Cortex of kidney (tissue), 1 donor: ENCODE results near the gene KLHL10.
"Not testable (repeated sequence)": the region's sequence is repeated elsewhere in the genome, so short reads cannot be mapped to it uniquely, and the experiment has no call there.

Experiments
- DNase-seq: peaks from one replicate; lab custom pipeline; 2025; lab: John Stamatoyannopoulos, UW

KLHL10 gene

DNA sequence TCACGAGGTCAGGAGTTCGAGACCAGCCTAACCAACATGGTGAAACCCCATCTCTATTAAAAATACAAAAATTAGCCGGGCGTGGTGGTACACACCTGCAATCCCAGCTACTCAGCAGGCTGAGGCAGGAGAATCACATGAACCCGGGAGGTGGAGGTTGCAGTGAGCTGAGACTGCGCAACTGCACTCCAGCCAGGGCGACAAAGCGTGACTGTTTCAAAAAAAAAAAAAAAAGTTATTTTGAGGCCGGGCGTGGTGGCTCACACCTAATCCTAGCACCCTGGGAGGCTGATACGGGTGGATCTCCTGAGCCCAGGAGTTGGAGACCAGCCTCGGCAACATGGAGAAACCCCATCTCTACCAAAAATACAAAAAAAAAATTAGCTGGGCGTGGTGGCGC, 13.8 kb downstream of the KLHL10 start:
- not testable (repeated sequence) for DNase-seq

DNA sequence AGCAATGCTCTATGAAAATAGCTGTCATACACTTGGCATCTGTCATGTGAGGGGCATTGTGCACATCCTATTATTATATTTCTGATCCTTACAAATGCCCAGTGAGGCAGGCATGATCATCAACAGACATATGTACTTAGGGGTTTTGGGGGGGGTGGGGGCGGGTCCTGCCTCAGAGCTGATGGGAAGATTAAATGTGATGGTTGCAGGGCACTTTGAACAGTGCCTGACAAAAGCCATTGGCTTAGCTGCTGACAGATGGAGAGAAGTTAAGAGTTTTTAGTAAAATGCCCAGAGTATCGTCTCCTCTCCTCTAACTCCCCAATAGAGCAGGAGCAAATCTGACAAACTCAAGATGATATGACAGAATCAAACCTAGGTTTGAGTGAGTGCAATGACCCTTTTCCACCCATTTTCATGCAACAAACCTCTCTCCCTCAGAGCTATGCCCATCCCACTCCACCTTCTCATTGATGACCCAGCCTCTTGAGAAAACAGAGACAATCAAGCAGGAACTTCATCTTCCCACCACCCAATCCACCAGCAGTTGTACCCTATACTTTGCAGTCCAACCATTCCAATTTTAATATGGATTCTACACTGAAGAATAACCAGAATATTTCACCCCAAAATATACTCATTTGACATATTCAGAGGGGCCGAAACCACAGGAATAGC, 22.8 kb downstream of the KLHL10 start:
- DNase-seq: no peak

DNA sequence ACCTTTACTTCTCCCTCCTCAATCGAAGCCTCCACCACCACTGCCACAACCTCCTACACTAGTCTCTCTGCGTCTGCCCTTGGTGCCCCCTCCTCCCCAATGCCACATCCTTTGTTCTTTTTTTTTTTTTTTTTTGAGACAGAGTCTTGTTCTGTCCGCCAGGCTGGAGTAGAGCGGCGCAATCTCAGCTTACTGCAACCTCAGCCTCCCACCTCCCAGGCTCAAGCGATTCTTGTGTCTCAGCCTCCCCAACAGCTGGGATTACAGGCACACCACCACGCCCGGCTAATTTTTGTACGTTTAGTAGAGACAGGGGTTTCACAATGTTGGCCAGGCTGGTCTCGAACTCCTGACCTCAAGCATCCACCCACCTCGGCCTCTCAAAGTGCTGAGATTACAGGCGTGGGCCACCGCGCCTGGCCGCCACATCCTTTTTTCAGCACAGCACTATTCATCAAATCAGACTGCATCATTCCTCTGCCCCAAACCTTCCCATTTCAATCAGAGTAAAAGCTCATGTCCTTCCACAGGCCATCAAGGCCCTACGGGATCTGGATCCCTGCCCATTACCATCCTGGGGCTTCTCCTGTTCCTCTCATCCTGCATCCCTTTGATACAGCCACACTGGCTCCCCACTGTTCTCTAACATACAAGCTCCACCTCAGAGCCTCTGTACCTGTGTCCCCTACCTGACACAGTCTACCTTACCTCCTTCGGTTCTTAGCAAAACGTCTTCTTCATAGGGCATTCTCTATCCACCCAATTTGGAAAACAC, 25.6 kb downstream of the KLHL10 start:
- no peak for DNase-seq

DNA sequence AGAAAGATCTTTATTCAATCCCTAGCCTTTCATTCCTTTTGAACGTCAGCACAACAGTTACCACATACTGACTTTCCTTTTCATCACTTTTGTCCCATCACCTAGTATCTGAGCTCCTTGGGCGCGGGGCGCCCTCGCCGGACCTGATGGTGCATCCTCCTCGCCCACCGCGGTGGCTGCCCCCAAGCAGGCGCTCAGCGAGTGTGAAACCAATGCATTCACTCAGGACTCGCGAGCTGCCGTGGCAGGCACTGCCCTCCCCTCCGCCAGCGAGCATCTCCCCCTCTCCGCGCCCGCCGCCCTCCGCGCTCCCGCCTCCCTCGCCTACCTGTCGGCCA, 26.8 kb downstream of the KLHL10 start:
- DNase-seq: no peak

DNA sequence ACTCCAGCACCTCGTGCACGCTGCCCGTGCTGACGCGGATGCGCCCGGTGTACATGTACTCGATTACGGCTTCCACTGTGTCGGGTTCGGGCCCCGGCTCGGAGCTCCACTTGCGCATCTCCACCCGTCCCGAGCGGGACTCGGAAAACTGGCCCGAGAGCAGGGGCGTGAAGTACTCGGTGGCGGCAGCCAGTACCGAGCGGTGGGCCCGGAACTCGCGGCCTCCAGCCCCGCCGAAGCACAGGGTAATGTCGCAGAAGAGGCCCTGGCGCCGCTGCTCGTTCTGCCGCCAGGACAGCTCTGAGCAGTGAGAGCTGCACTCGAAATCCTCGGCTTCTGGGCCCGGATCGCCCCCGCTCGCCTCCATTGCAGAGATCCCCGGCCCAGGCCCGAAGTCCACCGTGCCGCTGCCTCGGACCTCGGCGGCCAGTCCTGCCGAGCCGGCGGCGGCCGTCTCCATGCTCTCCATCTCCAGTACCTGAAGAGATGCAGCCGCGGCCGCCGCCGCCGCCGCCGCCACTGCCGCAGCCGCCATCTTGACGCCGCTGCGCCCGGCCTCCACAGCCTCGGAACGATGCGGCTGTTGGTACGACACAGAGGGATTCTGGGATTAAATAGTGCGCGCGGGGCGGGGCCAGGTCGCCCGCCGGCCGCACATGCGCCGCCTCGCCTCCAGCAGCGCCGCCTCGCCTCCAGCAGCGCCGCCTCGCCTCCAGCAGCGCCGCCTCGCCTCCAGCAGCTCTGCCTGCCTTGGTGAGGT, 27.4 kb downstream of the KLHL10 start, which contains the start of gene KLHL11:
TSS of gene KLHL11 (minus strand) at position 588 of the 760 bp plus-strand sequence. CDS start at position 535, 53 bp downstream.
- no peak for DNase-seq

DNA sequence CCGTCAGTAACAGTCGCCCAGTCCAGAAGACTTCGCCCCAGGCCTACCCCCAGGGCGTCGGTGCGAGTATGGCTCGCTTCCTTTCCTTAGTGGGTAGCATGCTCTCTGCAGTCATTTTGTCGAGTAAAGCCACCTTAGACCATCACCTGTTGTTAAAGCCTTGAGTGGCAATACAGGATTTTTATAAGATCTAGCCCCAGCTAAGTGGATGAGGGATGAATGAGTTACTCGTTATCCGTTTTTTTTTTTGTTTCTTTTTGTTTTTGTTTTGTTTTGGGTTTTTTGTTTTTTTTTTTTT, 27.9 kb downstream of the KLHL10 start:
- DNase-seq: no peak

DNA sequence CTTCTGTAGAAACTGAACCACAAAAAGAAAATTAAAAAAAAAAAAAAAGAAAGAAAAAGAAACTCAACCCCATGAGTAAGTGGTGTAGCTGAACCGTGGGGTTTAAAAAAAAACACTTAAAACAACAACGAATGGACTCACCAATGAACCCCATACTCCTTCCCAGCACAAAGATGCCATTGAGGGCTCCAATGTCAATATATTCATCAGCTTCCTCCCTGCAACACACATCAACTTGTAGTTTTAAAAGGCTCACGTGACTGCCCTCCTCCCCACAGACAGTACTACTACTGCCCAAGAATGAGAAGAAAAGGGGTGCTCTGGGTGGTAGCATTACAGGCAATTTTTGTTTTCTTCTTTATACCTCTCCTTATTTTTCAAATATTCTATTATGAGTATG, 30.9 kb downstream of the KLHL10 start:
- DNase-seq: no peak

DNA sequence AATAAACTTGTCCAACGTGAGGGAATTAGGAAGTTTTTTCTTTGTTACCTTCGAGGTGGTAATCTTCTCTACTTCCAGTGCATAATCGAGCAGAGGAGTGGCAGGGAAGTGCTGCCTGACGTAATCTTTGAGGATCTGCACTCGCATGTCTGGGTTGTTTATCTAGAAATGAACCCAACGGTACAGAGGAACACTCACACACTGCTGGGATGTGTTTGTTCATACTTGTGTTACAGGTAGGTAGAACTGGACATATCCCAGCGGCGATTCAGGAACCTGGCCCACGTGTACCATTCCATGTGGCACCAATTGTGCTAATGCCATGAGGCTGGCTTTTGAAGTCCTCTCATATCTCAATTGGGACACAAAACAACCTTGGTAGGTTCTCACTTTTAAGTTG, 31.8 kb downstream of the KLHL10 start:
- DNase-seq: no peak

DNA sequence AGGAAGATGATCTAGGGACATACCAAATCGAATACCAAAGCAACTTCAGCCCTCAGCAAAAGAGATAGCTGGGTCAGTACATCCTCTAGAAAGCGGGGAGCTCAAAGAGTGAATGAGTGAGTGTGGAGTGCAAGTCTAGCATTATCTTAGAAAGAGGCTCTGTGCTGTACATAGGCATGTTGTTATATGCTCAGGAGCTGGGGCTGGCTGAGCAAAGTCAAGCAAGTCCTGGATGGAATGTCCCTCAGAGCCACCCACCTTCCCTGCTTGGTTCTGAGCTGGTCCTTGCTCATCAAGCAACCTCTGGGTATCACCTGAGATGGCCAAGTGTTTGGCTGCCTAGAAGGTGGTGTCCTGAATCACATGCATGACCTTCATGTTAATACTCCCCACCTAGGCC, 32.5 kb downstream of the KLHL10 start:
- no peak for DNase-seq

DNA sequence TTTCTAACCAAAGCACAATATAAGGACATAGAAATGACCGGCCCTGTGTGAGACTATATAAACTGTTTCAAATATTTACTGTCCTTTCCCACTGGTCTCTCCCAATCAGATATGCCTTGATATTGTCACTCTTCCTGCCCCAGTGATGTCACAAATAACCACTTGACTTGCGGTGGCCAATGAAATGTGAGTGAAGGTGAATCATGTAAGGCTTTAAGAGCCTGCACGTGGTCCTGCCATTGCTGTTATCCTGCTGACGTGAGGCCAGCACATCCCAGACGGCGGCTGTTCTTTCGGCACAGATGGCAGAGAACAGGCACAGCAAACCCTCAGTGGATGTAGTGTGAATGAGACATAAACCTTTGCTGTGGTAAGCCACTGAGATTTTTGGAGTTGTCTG, 33.0 kb downstream of the KLHL10 start:
- DNase-seq: no peak

DNA sequence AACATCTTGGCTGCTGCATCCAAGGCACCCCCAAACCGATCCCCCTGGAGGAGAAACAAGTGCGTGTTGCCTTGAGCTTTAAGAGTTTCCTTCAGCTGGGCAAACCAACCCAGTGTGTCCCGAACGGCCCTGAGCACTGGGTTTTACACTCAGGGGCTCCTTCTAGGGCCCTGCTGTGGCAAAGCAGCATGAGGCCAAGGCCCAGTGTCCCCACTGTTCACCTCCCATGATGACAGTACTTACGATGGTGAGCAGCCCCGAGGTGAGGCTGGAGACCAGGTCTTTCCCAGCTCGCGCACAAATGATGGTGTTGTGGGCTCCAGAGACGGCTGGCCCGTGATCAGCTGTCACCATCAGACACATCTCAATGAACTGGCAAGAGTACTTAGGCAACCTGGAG, 34.2 kb downstream of the KLHL10 start:
- no peak for DNase-seq

DNA sequence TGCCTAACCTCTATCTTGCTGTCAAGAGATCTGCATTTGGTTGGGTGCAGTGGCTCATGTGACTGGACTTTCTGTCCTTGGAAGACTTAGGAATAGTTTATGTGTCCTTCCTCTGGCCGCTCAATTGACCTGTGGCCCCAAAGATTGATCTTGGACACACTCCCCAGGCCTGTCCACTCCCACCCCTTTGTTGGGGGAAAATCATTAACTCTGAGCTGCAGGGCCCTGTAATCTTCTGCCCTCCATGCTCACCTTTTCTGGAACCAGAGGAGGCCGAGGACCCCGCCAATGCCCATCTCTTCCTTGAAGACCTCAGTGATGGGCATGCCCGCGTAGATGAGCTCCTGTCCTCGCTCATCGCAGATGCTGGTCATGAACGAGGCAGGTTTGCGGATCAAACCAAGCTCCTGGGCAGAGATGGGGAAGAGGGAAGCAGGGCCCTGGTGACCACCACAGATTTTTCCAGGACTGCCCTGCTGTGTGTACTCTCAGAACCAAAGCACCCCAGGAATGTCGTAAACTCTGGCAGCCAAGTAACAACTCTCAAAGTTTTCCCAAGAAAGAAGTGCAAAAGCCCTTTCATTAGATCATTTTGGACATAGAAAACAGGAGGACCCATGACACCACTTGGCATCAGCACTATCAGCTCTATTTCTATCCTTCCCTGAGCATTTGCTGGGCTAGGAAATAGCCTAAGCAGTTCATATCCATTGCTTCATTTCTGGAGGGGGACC, 36.1 kb downstream of the KLHL10 start:
- DNase-seq: no peak

DNA sequence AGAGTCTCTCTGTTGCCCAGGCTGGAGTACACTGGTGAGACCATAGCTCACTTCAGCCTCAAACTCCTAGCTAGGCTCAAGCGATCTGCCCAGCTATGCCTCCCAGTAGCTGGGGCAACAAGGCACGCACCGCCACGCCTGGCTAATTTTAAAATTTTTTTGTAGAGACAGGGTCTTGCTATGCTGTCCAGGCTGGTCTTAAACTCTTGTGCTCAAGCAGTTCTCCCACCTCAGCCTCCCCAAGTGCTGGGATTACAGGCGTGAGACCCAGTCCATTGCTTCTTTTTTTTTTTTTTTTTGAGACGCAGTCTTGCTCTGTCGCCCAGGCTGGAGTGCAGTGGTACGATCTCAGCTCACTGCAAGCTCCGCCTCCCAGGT, 36.7 kb downstream of the KLHL10 start:
- not testable (repeated sequence) for DNase-seq

DNA sequence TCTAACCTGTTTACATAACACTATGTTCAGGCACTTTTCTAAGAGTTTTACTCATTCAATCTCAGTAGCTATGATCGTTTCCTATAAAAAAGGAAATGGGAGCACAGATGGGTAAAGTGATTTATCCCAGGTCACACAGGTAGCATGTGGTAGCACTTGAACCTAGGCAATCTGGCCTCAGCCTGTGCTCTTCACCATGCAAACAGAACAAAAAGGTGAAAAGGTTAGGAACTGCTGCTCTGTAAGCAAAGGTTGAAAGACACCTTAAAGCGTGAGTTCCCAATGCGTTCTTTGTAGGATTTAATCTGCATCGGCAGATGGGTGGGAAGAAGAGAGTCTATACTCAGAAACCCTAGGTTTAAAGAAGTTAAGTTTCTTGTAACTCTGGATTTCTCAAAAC, 42.5 kb downstream of the KLHL10 start:
- no peak for DNase-seq

DNA sequence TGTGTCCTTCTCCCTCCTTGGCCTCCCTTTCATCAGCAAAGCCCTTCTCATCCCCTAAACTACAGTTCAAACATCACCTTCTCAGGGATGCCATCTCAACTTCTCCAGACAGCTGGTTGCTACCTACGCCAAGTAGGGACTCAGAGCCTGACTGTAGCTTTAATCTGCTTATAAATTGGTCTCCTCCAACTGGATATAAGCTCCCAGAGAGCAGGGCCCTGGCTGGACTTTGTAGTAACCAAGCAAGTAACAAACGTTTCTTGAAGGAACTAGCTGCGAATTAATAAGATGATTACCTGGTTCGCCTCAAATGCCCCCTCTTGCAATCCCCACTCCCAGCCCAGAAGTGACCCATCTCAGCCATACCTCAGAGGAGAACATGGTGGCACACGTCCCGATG, 45.1 kb downstream of the KLHL10 start:
- no peak for DNase-seq

DNA sequence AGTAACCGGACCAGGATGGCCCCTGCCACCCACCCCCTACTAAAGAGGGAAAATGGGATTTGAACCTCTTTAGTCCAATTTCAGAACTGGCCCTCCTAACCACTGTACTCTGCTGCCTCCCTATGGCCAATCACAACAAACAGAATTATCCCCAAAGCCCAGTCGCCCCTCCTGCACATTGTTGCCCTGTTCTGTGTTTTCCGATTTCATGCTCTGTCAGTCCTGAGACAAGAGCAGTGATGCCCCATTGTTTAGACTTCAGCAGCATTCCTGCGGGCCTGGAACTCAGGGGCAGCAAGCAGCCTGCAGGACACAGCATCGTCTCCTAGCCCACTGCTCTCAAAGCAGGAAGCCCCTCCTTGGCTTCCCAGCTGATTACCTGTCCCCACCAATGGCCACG, 48.1 kb downstream of the KLHL10 start:
- no peak for DNase-seq

DNA sequence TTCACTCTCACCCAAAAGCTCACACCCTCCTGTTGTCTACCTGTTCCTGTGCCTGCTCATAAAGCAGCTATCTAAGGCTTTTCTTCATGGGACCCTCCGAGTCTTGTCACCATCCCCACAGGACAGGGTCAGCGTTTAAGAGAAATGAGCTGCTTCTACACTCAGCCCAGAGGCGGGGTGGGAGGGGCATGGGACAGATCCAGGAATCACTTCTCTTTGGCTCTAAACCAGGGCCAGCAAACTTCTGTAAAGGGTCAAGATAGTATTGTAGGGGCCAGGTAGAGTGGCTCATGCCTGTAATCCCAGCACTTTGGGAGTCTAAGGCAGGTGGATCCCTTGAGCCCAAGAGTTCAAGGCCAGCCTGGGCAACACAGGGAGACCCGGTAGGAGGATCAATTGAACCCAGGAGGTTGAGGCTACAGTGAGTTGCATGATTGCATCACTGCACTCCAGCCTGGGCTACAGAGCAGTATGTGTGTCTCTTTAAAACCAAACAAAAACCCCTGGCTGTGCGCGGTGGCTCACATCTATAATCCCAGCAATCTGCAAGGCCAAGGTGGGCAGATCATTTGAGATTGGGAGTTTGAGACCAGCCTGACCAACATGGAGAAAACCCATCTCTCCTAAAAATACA, 50.8 kb downstream of the KLHL10 start:
- no peak for DNase-seq

DNA sequence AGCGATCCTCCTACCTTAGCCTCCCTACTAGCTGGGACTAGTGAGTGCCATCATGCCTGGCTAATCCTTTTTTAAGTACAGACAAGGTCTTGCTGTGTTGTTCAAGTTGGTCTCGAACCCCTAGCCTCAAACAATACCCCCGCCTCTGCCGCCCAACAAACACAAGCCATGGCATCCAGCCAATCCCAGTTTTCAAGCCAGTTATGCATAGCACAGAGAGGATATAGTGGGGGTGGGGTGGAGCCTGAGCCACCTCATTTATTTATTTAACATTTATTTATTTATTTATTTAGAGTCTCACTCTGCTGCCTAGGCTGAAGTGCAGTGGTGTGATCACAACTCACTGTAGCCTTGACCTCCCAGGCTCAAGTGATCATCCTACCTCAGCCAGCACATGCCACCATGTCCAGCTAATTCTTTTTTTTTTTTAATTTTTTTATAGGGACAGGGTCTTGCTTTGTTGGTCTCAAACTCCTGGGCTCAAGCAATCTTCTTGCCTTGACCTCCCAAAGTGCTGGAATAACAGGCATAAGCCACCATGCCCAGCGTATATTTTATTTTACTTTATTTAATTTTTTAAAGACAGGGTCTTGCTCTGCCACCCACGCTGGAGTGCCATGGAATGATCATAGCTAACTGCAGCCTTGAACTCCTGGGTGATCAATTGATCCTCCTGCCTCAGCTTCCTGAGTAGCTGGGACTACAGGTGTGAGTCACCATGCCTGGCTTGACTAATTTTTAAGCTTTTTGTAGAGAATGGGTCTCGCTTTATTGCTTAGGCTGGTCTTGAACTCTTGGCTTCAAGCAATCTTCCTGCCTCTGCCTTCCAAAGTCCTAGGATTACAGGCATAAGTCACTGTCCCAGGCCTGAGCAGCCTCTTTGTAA, 53.8 kb downstream of the KLHL10 start:
- DNase-seq: no peak

DNA sequence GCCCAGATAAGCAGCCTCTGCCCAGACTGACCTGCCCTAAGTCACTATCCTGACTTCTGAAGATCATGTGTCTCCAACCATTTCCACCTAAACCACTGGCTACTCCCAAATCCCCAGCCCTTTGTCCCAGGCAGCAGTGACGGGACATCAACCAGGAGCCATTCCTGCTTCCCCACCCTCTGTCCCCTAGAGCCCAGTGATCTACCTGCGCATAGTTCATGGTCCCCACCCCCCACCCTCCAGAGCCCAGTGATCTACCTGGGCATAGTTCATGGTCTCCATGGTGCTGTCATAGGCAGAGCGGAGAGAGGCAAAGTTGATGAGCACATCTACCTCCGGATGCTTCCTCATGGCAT, 54.4 kb downstream of the KLHL10 start:
- no peak for DNase-seq

DNA sequence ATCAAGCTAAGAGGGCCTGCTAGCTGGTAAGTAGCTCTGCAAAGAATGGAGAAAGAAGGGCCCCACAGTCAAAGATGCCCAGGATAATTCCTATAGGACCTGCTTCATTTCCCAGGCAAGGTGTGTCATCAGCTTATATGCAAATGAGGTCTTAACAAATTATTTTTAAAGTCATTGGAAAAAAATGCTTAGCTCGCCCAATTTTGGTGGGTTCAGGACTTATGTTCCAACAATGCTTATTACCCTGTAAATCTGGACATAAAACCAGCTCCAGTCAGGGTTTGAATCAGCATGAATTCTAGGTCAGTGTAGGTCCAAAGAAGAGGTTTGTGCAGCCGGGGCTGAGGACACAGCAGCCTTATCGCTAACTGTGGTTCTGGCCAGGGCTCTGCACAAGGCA, 55.8 kb downstream of the KLHL10 start:
- DNase-seq: no peak

DNA sequence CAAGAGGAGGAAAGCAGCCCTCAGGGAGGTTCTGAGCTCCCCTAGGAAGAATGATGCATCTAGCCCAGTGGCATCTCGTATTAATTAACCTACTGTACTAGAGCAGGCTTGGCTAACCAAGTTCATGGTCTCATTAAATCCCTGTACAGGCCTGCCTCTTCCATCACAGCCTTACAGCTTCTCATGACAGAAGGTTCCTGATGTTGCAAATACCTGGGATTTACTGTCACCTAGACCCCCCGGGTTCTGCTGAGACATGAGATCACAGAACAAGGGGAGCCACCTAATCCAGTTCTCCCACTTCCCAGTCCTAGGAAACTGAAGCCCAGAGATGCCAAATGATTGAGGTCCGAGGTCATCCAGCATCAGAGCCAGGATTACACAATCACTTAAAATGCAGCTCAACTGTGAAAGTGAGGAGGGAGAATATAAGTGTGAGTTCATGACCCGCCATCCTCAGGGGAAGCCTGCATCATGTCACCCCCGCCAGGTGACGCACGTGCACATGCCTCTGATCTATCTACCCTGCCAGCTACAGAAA, 57.2 kb downstream of the KLHL10 start:
- DNase-seq: no peak
